Testis (tissue), 2 donors: Measurements from ENCODE around the gene CACNA2D3.

Experiments used
- POLR2A ChIP-seq: fragments of 450-650 bp; IDR thresholded peaks from one replicate; pipeline ENCODE4 v1.6.1; 2017; ENCODE audit warnings: antibody characterized with exemption, mild to moderate bottlenecking, moderate library complexity
- TF ChIP-seq, protein P1 (sequence below), 3 experiments: fragments of 450-650 bp in 2 of 3; fragments of 200-600 bp in 1 of 3; sonication (generic) in 1 of 3; IDR thresholded peaks; one replicate each; pipeline ENCODE4 v1.5.1; 2016 to 2019; ENCODE audit warnings: antibody characterized with exemption in 3 of 3, mild to moderate bottlenecking in 2 of 3, moderate library complexity in 1 of 3

DNA sequence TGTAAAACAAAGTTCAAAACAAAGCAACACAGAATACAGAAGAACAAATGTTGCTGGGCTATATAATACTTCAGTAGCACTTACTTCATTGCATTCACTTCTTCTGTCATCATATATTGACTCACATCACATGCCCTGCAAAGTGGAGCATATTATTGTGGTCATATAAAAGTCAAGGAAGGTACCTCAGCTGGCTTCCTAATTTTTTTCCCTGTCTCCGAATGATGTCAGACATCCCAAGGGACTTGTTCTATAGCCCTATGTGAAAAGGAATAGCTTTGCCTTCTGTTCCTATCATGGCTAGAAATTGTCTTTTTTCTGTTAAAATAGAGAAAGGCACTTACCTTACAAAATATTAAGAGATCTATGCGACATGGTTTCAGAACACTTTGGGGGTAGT lies 696.1 kb downstream of the CACNA2D3 start:
- TF ChIP-seq, protein P1, sequence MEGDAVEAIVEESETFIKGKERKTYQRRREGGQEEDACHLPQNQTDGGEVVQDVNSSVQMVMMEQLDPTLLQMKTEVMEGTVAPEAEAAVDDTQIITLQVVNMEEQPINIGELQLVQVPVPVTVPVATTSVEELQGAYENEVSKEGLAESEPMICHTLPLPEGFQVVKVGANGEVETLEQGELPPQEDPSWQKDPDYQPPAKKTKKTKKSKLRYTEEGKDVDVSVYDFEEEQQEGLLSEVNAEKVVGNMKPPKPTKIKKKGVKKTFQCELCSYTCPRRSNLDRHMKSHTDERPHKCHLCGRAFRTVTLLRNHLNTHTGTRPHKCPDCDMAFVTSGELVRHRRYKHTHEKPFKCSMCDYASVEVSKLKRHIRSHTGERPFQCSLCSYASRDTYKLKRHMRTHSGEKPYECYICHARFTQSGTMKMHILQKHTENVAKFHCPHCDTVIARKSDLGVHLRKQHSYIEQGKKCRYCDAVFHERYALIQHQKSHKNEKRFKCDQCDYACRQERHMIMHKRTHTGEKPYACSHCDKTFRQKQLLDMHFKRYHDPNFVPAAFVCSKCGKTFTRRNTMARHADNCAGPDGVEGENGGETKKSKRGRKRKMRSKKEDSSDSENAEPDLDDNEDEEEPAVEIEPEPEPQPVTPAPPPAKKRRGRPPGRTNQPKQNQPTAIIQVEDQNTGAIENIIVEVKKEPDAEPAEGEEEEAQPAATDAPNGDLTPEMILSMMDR (IDR thresholded peaks at IDR 0.05): no peak
- no peak for TF ChIP-seq POLR2A
